Nephron (organoid): ENCODE measurements around the gene PODXL.
A peak's percentile ranks its signal among the peaks of the same experiment; 100 is the strongest.

Experiments used
- H3K27ac Mint-ChIP-seq, 3 experiments: 2 replicates each; pipeline ENCODE4 v1.8.0; 2020; ENCODE audit warnings: mixed read lengths in 3 of 3, mild to moderate bottlenecking in 2 of 3, moderate library complexity in 1 of 3
- H3K27me3 Mint-ChIP-seq: 2 replicates; pipeline ENCODE4 v1.8.0; 2021; ENCODE audit warnings: low read depth, mild to moderate bottlenecking, moderate library complexity, mixed read lengths
- H3K36me3 Mint-ChIP-seq: 2 replicates; pipeline ENCODE4 v1.8.0; 2020; ENCODE audit warnings: low read depth, mixed read lengths
- H3K4me1 Mint-ChIP-seq: 2 replicates; pipeline ENCODE4 v1.8.0; 2020; ENCODE audit warnings: mixed read lengths
- H3K4me3 Mint-ChIP-seq, 3 experiments: 2 replicates each; pipeline ENCODE4 v1.8.0; 2020; ENCODE audit warnings: mild to moderate bottlenecking in 3 of 3, mixed read lengths in 3 of 3, moderate library complexity in 2 of 3
- H3K9me3 Mint-ChIP-seq: 2 replicates; pipeline ENCODE4 v1.8.0; 2020; ENCODE audit warnings: mixed read lengths
- CTCF ChIP-seq, 3 experiments: fragments of 200-600 bp; sonication (generic); IDR thresholded peaks; one replicate each; pipeline ENCODE4 v1.5.0; 2021; ENCODE audit warnings: antibody characterized with exemption in 3 of 3; ENCODE audit not compliant: unreplicated experiment in 3 of 3

PODXL gene

GRCh38 chr7:131497454-131497853 is 59.0 kb downstream of the PODXL start:
- TF ChIP-seq CTCF (IDR thresholded peaks at IDR 0.05; ENCODE audit: unreplicated experiment in 3 of 3) = no peak
- H3K4me1 Mint-ChIP-seq = peaks cover 45% of the 10 kb centered on the region
- no peak overlapping the region for H3K4me3 Mint-ChIP-seq
- peaks cover 29% of the 10 kb centered on the region for H3K36me3 Mint-ChIP-seq
- no peaks in the 10 kb centered on the region for H3K9me3 Mint-ChIP-seq
- no peaks in the 10 kb centered on the region for H3K27me3 Mint-ChIP-seq
- H3K27ac Mint-ChIP-seq = peak overlapping the region in 2 of 3 experiments; percentile 24 to 39

GRCh38 chr7:131495669-131496498 is 60.5 kb downstream of the PODXL start:
- H3K4me1 Mint-ChIP-seq = peaks cover 30% of the 10 kb centered on the region
- H3K27me3 Mint-ChIP-seq = no peaks in the 10 kb centered on the region
- no peak overlapping the region for H3K4me3 Mint-ChIP-seq
- peaks cover 29% of the 10 kb centered on the region for H3K36me3 Mint-ChIP-seq
- peak overlapping the region in 2 of 3 experiments; percentile 24 to 39 for H3K27ac Mint-ChIP-seq
- no peaks in the 10 kb centered on the region for H3K9me3 Mint-ChIP-seq
- no peak for TF ChIP-seq CTCF (IDR thresholded peaks at IDR 0.05; ENCODE audit: unreplicated experiment in 3 of 3)

- no peak for TF ChIP-seq CTCF (IDR thresholded peaks at IDR 0.05; ENCODE audit: unreplicated experiment in 3 of 3)
- H3K27me3 Mint-ChIP-seq = no peaks in the 10 kb centered on the region
- H3K4me3 Mint-ChIP-seq = no peak overlapping the region
- H3K36me3 Mint-ChIP-seq = peaks cover 25% of the 10 kb centered on the region
- no peaks in the 10 kb centered on the region for H3K9me3 Mint-ChIP-seq
- peaks cover 25% of the 10 kb centered on the region for H3K4me1 Mint-ChIP-seq
- H3K27ac Mint-ChIP-seq = peak overlapping the region in 1 of 3 experiments; percentile 1
Measured at GRCh38 chr7:131494182-131494581, 62.2 kb downstream of the PODXL start.

- no peak for TF ChIP-seq CTCF (IDR thresholded peaks at IDR 0.05; ENCODE audit: unreplicated experiment in 3 of 3)
- Mint-ChIP-seq H3K36me3 (peaks cover 21% of the 10 kb centered on the region), H3K4me3 (no peak overlapping the region), H3K4me1 (peaks cover 25% of the 10 kb centered on the region), H3K27ac (peak overlapping the region in 1 of 3 experiments; percentile 1), H3K27me3 (no peaks in the 10 kb centered on the region), H3K9me3 (no peaks in the 10 kb centered on the region)
Measured at GRCh38 chr7:131493581-131493980, 62.8 kb downstream of the PODXL start.

- Mint-ChIP-seq H3K4me1 (peaks cover 25% of the 10 kb centered on the region), H3K36me3 (peaks cover 22% of the 10 kb centered on the region), H3K9me3 (no peaks in the 10 kb centered on the region), H3K4me3 (no peak overlapping the region), H3K27me3 (no peaks in the 10 kb centered on the region), H3K27ac (peak overlapping the region in 1 of 3 experiments; percentile 1)
- no peak for TF ChIP-seq CTCF (IDR thresholded peaks at IDR 0.05; ENCODE audit: unreplicated experiment in 3 of 3)
Measured at GRCh38 chr7:131493081-131493480, 63.3 kb downstream of the PODXL start.

GRCh38 chr7:131489881-131490280 is 66.5 kb downstream of the PODXL start:
- peaks cover 15% of the 10 kb centered on the region for H3K4me1 Mint-ChIP-seq
- H3K27me3 Mint-ChIP-seq = no peaks in the 10 kb centered on the region
- H3K9me3 Mint-ChIP-seq = no peaks in the 10 kb centered on the region
- no peak for TF ChIP-seq CTCF (IDR thresholded peaks at IDR 0.05; ENCODE audit: unreplicated experiment in 3 of 3)
- no peak overlapping the region for H3K4me3 Mint-ChIP-seq
- peaks cover 8% of the 10 kb centered on the region for H3K36me3 Mint-ChIP-seq
- no peak overlapping the region for H3K27ac Mint-ChIP-seq
